GM12878 (cell line): ENCODE data around the gene FAM120AOS.

Source experiments
- CBFB ChIP-seq: IDR thresholded peaks from 2 replicates; pipeline ENCODE4 v1.6.1; 2016; ENCODE audit warnings: antibody characterized with exemption, low read depth
- CTCF ChIP-seq, 3 experiments: IDR thresholded peaks in 2 of 3; conservative IDR thresholded peaks in 1 of 3; 2 replicates each; pipeline ENCODE4 v1.5.1; 2011; ENCODE audit warnings: low read depth in 3 of 3, low read length in 3 of 3, mild to moderate bottlenecking in 3 of 3, control low read depth in 2 of 3, moderate library complexity in 2 of 3, inconsistent platforms in 1 of 3, mixed read lengths in 1 of 3; ENCODE audit not compliant: control insufficient read depth in 2 of 3, insufficient read depth in 1 of 3; ENCODE audit errors: extremely low read depth in 1 of 3
- EGR1 ChIP-seq, 2 experiments: IDR thresholded peaks; 1 replicate in 1 of 2; 2 replicates in 1 of 2; pipeline ENCODE4 v1.6.1; 2011 to 2012; ENCODE audit warnings: low read depth in 2 of 2, low read length in 2 of 2, borderline replicate concordance in 1 of 2, mild to moderate bottlenecking in 1 of 2, moderate library complexity in 1 of 2
- EP300 ChIP-seq, 2 experiments: fragments of 150-350 bp in 1 of 2; IDR thresholded peaks; 2 replicates each; pipeline ENCODE4 v1.6.1; 2011 to 2012; ENCODE audit warnings: low read depth in 2 of 2, low read length in 2 of 2, borderline replicate concordance in 1 of 2, improper control_type of control experiment in 1 of 2, inconsistent platforms in 1 of 2; ENCODE audit not compliant: control insufficient read depth in 1 of 2
- EZH2 ChIP-seq: IDR thresholded peaks from 2 replicates; pipeline ENCODE4 v1.6.1; 2012; ENCODE audit warnings: low read depth, mild to moderate bottlenecking, control low read depth, inconsistent platforms, low read length, borderline replicate concordance; ENCODE audit not compliant: control insufficient read depth
- HDGF ChIP-seq: fragments of 450-650 bp; IDR thresholded peaks from 2 replicates; pipeline ENCODE4 v1.6.1; 2016; ENCODE audit warnings: antibody characterized with exemption
- MAX ChIP-seq: IDR thresholded peaks from 2 replicates; pipeline ENCODE4 v1.6.1; 2012; ENCODE audit warnings: low read depth, low read length, improper control_type of control experiment
- RBBP5 ChIP-seq: fragments of 200-600 bp; sonication (generic); conservative IDR thresholded peaks from 2 replicates; pipeline ENCODE4 v1.6.1; 2016
- ZBTB11 ChIP-seq: fragments of 450-650 bp; formaldehyde crosslinking; IDR thresholded peaks from 2 replicates; pipeline ENCODE4 v1.5.0; 2022; ENCODE audit warnings: mild to moderate bottlenecking, missing genetic modification characterization
- ZNF217 ChIP-seq: fragments of 450-650 bp; IDR thresholded peaks from 2 replicates; pipeline ENCODE4 v1.6.1; 2017; ENCODE audit warnings: antibody characterized with exemption, mild to moderate bottlenecking
- TF ChIP-seq, protein P1 (sequence below): fragments of 450-650 bp; IDR thresholded peaks from 2 replicates; pipeline ENCODE4 v1.6.1; 2017; ENCODE audit warnings: mild to moderate bottlenecking
- TF ChIP-seq, protein P2 (sequence below): IDR thresholded peaks from 2 replicates; pipeline ENCODE4 v1.6.1; 2012; ENCODE audit warnings: low read length, inconsistent platforms

DNA sequence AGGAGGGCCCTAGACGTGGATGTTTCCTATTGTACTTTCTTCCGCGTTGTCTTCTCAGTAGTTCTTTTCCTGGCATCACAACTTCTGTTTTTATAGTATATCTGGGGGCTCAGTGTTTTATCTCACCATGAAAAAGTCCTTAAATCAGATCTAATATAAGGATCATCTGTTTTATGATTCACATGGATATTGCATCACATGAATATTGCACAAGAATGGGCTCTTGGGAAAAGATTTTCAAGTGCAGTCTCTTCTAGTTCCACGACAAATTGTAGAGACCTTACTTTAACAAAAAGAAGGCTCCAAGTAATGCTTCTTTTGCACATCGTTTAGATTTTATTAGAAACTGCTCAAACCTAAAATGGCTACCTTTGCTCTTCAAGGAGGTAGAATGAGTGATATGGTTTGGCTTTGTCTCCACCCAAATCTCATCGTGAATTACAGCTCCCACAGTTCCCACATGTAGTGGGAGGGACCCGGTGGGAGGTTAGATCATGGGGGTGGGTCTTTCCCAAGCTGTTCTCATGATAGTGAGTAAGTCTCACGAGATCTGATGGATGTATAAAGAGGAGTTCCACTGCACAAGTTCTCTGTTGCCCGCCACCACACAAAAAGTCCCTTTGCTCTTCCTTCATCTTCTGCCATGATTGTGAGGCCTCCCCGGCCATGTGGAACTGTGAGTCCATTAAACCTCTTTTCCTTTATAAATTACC, 55.6 kb downstream of the FAM120AOS start:
- no peak for TF ChIP-seq CBFB
- no peak for TF ChIP-seq CTCF (IDR thresholded peaks at IDR 0.05 in 2 of 3, conservative IDR thresholded peaks at IDR 0.05 in 1 of 3; ENCODE audit: control insufficient read depth in 2 of 3, extremely low read depth in 1 of 3, insufficient read depth in 1 of 3, low read depth in 3 of 3, low read length in 3 of 3)
- TF ChIP-seq EP300 (IDR thresholded peaks at IDR 0.05; ENCODE audit: borderline replicate concordance in 1 of 2, control insufficient read depth in 1 of 2, low read depth in 2 of 2, low read length in 2 of 2) = no peak
- TF ChIP-seq RBBP5 = no peak
- no peak for TF ChIP-seq MAX
- TF ChIP-seq EZH2 = no peak
- TF ChIP-seq, protein P1, sequence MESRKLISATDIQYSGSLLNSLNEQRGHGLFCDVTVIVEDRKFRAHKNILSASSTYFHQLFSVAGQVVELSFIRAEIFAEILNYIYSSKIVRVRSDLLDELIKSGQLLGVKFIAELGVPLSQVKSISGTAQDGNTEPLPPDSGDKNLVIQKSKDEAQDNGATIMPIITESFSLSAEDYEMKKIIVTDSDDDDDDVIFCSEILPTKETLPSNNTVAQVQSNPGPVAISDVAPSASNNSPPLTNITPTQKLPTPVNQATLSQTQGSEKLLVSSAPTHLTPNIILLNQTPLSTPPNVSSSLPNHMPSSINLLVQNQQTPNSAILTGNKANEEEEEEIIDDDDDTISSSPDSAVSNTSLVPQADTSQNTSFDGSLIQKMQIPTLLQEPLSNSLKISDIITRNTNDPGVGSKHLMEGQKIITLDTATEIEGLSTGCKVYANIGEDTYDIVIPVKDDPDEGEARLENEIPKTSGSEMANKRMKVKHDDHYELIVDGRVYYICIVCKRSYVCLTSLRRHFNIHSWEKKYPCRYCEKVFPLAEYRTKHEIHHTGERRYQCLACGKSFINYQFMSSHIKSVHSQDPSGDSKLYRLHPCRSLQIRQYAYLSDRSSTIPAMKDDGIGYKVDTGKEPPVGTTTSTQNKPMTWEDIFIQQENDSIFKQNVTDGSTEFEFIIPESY = no peak
- no peak for TF ChIP-seq HDGF
- TF ChIP-seq ZNF217 = no peak
- TF ChIP-seq, protein P2, sequence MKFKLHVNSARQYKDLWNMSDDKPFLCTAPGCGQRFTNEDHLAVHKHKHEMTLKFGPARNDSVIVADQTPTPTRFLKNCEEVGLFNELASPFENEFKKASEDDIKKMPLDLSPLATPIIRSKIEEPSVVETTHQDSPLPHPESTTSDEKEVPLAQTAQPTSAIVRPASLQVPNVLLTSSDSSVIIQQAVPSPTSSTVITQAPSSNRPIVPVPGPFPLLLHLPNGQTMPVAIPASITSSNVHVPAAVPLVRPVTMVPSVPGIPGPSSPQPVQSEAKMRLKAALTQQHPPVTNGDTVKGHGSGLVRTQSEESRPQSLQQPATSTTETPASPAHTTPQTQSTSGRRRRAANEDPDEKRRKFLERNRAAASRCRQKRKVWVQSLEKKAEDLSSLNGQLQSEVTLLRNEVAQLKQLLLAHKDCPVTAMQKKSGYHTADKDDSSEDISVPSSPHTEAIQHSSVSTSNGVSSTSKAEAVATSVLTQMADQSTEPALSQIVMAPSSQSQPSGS = no peak
- TF ChIP-seq ZBTB11 = no peak
- TF ChIP-seq EGR1 (IDR thresholded peaks at IDR 0.05; ENCODE audit: borderline replicate concordance in 1 of 2, low read depth in 2 of 2, low read length in 2 of 2) = no peak
